Hepatic stellate cell (primary cell): Measurements from ENCODE around the gene PRSS21.

Experiments used
- DNase-seq: peaks from one replicate; pipeline ENCODE4 v3.0.0; 2011; ENCODE audit warnings: low spot score

Gene PRSS21

GRCh38 chr16:2806286-2806685, 10.8 kb upstream of the PRSS21 start:
- no peak for DNase-seq

- no peak for DNase-seq
These were observed 8.9 kb upstream of the PRSS21 start for GRCh38 chr16:2808181-2808580.

GRCh38 chr16:2809149-2809760, 7.8 kb upstream of the PRSS21 start:
- DNase-seq, result no peak

- DNase-seq, result no peak
These were observed 6.4 kb upstream of the PRSS21 start for GRCh38 chr16:2810651-2811050.

GRCh38 chr16:2811703-2812471, 5.2 kb upstream of the PRSS21 start:
- no peak for DNase-seq

- no peak for DNase-seq
These were observed 3.2 kb upstream of the PRSS21 start for GRCh38 chr16:2813771-2814221.

- DNase-seq, result no peak
These were observed 2.3 kb upstream of the PRSS21 start for GRCh38 chr16:2814551-2815298.

- DNase-seq, result no peak
These were observed 1.7 kb upstream of the PRSS21 start for GRCh38 chr16:2815299-2815771.

- DNase-seq, result no peak
These were observed 569 bp downstream of the PRSS21 start for GRCh38 chr16:2817340-2818271.

- no peak for DNase-seq
These were observed 1.3 kb downstream of the PRSS21 start for GRCh38 chr16:2818272-2818876.

- DNase-seq, result no peak
These were observed 2.3 kb downstream of the PRSS21 start for GRCh38 chr16:2819179-2819938.

GRCh38 chr16:2819939-2820835, 3.1 kb downstream of the PRSS21 start:
- DNase-seq, result no peak

GRCh38 chr16:2820836-2821486, 3.9 kb downstream of the PRSS21 start:
- no peak for DNase-seq

GRCh38 chr16:2821487-2822157, 4.6 kb downstream of the PRSS21 start:
- DNase-seq, result no peak

GRCh38 chr16:2822158-2822495, 5.1 kb downstream of the PRSS21 start:
- DNase-seq, result no peak

- no peak for DNase-seq
These were observed 5.5 kb downstream of the PRSS21 start for GRCh38 chr16:2822496-2822895.

GRCh38 chr16:2824626-2825025, 7.6 kb downstream of the PRSS21 start:
- DNase-seq, result no peak

- no peak for DNase-seq
These were observed 8.2 kb downstream of the PRSS21 start for GRCh38 chr16:2825049-2825742.
